SU-DHL-6 (cell line): ENCODE results near the gene PDK3.
A peak's percentile ranks its signal among the peaks of the same experiment; 100 is the strongest.

Experiments
- H2AFZ ChIP-seq: fragments of 200-600 bp; sonication (generic); 2 replicates; pipeline ENCODE4 v1.6.1; 2014; ENCODE audit warnings: low read depth, mild to moderate bottlenecking, moderate library complexity, mixed read lengths, antibody characterized with exemption, low read length; ENCODE audit not compliant: severe bottlenecking
- H3F3A ChIP-seq: fragments of 200-600 bp; shearing (Covaris generic); 2 replicates; pipeline ENCODE4 v1.6.0; 2016; ENCODE audit warnings: antibody characterized with exemption, mild to moderate bottlenecking; ENCODE audit not compliant: insufficient read depth
- H3K27ac ChIP-seq: fragments of 200-600 bp; sonication (generic); 2 replicates; pipeline ENCODE4 v1.5.1; 2016; ENCODE audit warnings: low read depth, mild to moderate bottlenecking, low read length, moderate library complexity, mixed read lengths
- H3K27me3 ChIP-seq: fragments of 200-600 bp; sonication (generic), shearing (Covaris generic); 2 replicates; pipeline ENCODE4 v1.6.0; 2014; ENCODE audit warnings: mild to moderate bottlenecking, low read length
- H3K36me3 ChIP-seq: fragments of 200-600 bp; sonication (generic); 2 replicates; pipeline ENCODE4 v1.6.1; 2014; ENCODE audit warnings: mild to moderate bottlenecking, low read length, mixed read lengths
- H3K4me2 ChIP-seq: fragments of 300-600, 200-600 bp; shearing (Covaris generic), sonication (generic); 2 replicates; pipeline ENCODE4 v1.6.0; 2014; ENCODE audit warnings: low read length, low read depth, mild to moderate bottlenecking; ENCODE audit not compliant: poor library complexity, severe bottlenecking
- H3K4me3 ChIP-seq: fragments of 200-600 bp; sonication (generic); 2 replicates; pipeline ENCODE4 v1.5.1; 2014; ENCODE audit warnings: antibody characterized with exemption, low read length, mild to moderate bottlenecking, mixed read lengths; ENCODE audit not compliant: insufficient read depth, poor library complexity, severe bottlenecking
- H3K79me2 ChIP-seq: fragments of 200-600 bp; sonication (generic); 2 replicates; pipeline ENCODE4 v1.6.1; 2014; ENCODE audit warnings: mild to moderate bottlenecking, low read length, moderate library complexity; ENCODE audit not compliant: insufficient read depth
- H3K9ac ChIP-seq: fragments of 200-600 bp; sonication (generic); 2 replicates; pipeline ENCODE4 v1.7.0; 2014; ENCODE audit warnings: mild to moderate bottlenecking, low read length
- H3K9me2 ChIP-seq: fragments of 200-600 bp; sonication (generic); replicated peaks from 2 replicates; pipeline ENCODE4 v1.6.1; 2014; ENCODE audit warnings: low read length; ENCODE audit not compliant: insufficient read depth
- H3K9me3 ChIP-seq: fragments of 200-600 bp; sonication (generic); 2 replicates; pipeline ENCODE4 v1.6.1; 2014; ENCODE audit warnings: low read length, mixed read lengths; ENCODE audit not compliant: insufficient read depth
- H4K20me1 ChIP-seq: fragments of 200-600 bp; sonication (generic); 2 replicates; pipeline ENCODE4 v1.6.1; 2014; ENCODE audit warnings: low read depth, mild to moderate bottlenecking, antibody characterized with exemption, low read length, moderate library complexity, mixed read lengths
- EZH2phosphoT487 ChIP-seq: fragments of 200-600 bp; sonication (generic), shearing (Covaris generic); conservative IDR thresholded peaks from 2 replicates; pipeline ENCODE4 v1.6.1; 2018; ENCODE audit warnings: mild to moderate bottlenecking, antibody characterized with exemption, low read length, moderate library complexity, mixed read lengths
- TF ChIP-seq, protein P1 (sequence below): fragments of 200-600 bp; sonication (generic); IDR thresholded peaks from one replicate; pipeline ENCODE4 v1.5.1; 2017; ENCODE audit warnings: antibody characterized with exemption, mild to moderate bottlenecking, low read length, moderate library complexity; ENCODE audit not compliant: insufficient read depth, poor library complexity, severe bottlenecking

Gene PDK3

DNA sequence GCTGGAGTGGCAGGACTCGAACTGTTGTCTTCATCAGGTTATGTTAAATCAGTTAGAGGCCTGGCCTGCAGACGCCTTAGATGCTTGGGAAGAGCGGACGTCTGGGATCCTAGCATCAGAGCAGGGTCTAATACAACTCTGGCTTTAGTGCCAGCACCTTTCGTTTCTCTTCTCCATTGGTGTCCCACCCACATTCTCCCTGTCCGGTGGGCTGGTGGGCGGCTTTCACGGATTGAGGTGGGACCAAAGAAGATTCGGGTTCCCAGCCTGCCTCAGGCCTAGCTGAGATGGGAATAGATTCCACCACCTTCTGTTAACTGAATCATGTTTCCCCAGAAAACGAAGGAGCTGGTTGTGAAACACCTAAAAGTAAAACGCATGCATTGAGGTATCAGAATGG lies 939 bp downstream of the PDK3 start:
- Histone ChIP-seq H3K36me3 (no peaks in the 10 kb centered on the region), H3K27ac (no peak overlapping the region), H3K9ac (peak overlapping the region; percentile 74), H3K9me2 (no peaks in the 10 kb centered on the region), H3K79me2 (no peaks in the 10 kb centered on the region), H3K4me3 (peak overlapping the region; percentile 62), H4K20me1 (no peaks in the 10 kb centered on the region), H3K27me3 (no peaks in the 10 kb centered on the region), H3F3A (0 out of 2 replicates have a peak, but pooled peaks cover 7% of the 10 kb centered on the region), H3K4me2 (peak overlapping the region; percentile 67), H3K9me3 (no peaks in the 10 kb centered on the region), H2AFZ (no peak overlapping the region)
- TF ChIP-seq, protein P1, sequence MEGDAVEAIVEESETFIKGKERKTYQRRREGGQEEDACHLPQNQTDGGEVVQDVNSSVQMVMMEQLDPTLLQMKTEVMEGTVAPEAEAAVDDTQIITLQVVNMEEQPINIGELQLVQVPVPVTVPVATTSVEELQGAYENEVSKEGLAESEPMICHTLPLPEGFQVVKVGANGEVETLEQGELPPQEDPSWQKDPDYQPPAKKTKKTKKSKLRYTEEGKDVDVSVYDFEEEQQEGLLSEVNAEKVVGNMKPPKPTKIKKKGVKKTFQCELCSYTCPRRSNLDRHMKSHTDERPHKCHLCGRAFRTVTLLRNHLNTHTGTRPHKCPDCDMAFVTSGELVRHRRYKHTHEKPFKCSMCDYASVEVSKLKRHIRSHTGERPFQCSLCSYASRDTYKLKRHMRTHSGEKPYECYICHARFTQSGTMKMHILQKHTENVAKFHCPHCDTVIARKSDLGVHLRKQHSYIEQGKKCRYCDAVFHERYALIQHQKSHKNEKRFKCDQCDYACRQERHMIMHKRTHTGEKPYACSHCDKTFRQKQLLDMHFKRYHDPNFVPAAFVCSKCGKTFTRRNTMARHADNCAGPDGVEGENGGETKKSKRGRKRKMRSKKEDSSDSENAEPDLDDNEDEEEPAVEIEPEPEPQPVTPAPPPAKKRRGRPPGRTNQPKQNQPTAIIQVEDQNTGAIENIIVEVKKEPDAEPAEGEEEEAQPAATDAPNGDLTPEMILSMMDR, result no peak
- no peak for TF ChIP-seq EZH2phosphoT487

DNA sequence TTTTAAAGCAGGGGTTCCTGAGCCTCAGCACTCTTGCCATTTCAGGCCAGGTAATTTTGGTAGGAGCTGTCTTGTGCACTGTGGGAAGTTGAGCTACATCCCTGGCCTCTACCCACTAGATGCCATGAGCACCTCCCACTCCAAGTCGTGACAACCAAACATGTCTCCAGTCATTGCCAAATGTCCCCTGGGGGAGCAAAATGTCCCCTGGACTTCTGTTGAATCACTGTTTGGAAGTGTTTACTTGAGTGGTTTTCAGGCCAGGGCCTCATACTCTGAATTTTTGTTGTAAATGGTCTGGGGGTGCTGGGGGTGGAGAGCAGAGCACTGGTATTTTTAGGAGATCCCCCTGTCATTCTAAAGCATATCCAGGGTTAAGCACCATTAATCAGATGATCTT lies 3.2 kb downstream of the PDK3 start:
- TF ChIP-seq, protein P1, result no peak
- no peak for TF ChIP-seq EZH2phosphoT487
- no peak overlapping the region for H3K9ac ChIP-seq
- no peaks in the 10 kb centered on the region for H3K9me3 ChIP-seq
- no peak overlapping the region for H3K4me3 ChIP-seq
- H3K27ac ChIP-seq, result no peak overlapping the region
- H2AFZ ChIP-seq, result no peak overlapping the region
- no peaks in the 10 kb centered on the region for H4K20me1 ChIP-seq
- H3K79me2 ChIP-seq, result no peaks in the 10 kb centered on the region
- no peaks in the 10 kb centered on the region for H3K27me3 ChIP-seq
- H3K36me3 ChIP-seq, result no peaks in the 10 kb centered on the region
- H3K9me2 ChIP-seq, result no peaks in the 10 kb centered on the region
- no peak overlapping the region for H3K4me2 ChIP-seq
- 0 out of 2 replicates have a peak, but pooled peaks cover under 1% of the 10 kb centered on the region for H3F3A ChIP-seq

DNA sequence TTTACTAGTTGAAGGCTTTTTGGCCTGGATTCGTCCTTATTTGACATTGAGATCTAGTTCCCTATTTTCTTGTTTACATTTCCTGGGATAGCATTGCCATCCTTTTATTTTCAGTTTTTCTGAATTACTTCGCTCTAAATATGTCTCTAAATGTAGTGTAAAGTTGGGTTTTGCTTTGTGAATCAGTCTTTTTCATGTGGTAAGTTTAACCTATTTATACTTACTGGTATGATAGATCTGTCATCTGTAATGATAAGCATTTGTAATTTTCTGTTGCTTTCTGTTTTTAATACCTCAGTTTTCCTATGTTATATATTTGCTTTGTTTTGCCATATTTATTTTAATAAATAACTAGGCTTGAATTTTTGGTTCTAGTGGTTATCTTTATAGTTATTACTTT lies 6.7 kb downstream of the PDK3 start:
- Histone ChIP-seq H4K20me1 (no peaks in the 10 kb centered on the region), H3K36me3 (no peaks in the 10 kb centered on the region), H3F3A (no peaks in the 10 kb centered on the region), H3K9ac (no peak overlapping the region), H3K4me3 (no peak overlapping the region), H2AFZ (no peak overlapping the region), H3K4me2 (no peak overlapping the region), H3K27ac (no peak overlapping the region), H3K9me2 (no peaks in the 10 kb centered on the region), H3K27me3 (no peaks in the 10 kb centered on the region), H3K9me3 (no peaks in the 10 kb centered on the region), H3K79me2 (no peaks in the 10 kb centered on the region)
- no peak for TF ChIP-seq EZH2phosphoT487

DNA sequence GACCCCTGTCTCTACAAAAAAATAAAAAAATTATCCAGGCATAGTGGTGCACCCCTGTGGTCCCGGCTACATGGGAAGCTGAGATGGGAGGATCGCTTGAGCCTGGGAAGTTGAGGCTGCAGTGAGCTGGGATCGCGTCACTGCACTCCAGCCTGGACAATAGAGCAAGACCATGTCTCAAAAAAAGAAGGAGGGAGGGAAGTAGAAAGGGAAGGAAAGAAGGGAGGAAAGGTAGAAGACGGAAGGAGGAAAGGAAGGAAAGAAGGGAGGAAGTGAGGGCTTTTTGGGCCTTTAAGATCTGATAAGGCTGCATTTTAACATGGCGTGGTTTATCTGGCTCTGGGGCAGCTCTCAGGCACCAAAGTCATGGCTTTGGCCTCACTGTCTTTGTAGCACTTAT lies 10.4 kb downstream of the PDK3 start:
- H3K9me3 ChIP-seq, result no peaks in the 10 kb centered on the region
- no peaks in the 10 kb centered on the region for H4K20me1 ChIP-seq
- no peak for TF ChIP-seq EZH2phosphoT487
- TF ChIP-seq, protein P1, result no peak
- H3K4me3 ChIP-seq, result no peak overlapping the region
- no peaks in the 10 kb centered on the region for H3K9me2 ChIP-seq
- no peaks in the 10 kb centered on the region for H3F3A ChIP-seq
- H3K36me3 ChIP-seq, result no peaks in the 10 kb centered on the region
- H3K4me2 ChIP-seq, result no peak overlapping the region
- H3K79me2 ChIP-seq, result no peaks in the 10 kb centered on the region; the same call in 1 of the 2 replicates
- H3K27ac ChIP-seq, result no peak overlapping the region
- no peak overlapping the region for H3K9ac ChIP-seq
- no peaks in the 10 kb centered on the region for H3K27me3 ChIP-seq
- no peak overlapping the region for H2AFZ ChIP-seq
